ENCODE measurements around the gene ARL13B.

DNA sequence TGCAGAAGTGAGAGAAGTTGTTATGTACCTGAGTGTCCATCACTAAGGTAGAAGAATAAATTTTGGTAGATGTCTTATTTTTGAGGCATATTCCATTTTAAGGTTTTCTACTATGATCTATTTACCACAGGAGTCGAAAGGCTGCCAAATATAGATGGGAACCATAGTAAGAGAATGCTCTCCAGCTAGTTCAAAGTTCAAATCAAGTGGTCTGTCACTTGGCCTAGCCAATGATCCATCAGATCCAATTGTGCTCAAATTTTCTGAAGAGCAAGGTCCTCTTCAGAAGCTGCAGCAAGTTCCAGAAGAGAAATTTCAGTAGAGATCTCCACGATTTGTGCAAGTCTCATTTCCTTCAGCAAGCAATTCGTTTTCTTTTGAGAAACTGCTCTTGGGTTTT, 17.2 kb upstream of the ARL13B start:
- no peak for TF ChIP-seq EZH2 (IDR thresholded peaks at IDR 0.05; ENCODE audit: low read depth, low read length, severe bottlenecking)
- TF ChIP-seq GTF2F1 (IDR thresholded peaks at IDR 0.05; ENCODE audit: borderline replicate concordance, low read depth, low read length), result no peak
- TF ChIP-seq RFX5 (IDR thresholded peaks at IDR 0.05; ENCODE audit: borderline replicate concordance, low read depth, low read length), result no peak
- TF ChIP-seq ATF2 (IDR thresholded peaks at IDR 0.05; ENCODE audit: low read length), result no peak
- TF ChIP-seq, protein P1, sequence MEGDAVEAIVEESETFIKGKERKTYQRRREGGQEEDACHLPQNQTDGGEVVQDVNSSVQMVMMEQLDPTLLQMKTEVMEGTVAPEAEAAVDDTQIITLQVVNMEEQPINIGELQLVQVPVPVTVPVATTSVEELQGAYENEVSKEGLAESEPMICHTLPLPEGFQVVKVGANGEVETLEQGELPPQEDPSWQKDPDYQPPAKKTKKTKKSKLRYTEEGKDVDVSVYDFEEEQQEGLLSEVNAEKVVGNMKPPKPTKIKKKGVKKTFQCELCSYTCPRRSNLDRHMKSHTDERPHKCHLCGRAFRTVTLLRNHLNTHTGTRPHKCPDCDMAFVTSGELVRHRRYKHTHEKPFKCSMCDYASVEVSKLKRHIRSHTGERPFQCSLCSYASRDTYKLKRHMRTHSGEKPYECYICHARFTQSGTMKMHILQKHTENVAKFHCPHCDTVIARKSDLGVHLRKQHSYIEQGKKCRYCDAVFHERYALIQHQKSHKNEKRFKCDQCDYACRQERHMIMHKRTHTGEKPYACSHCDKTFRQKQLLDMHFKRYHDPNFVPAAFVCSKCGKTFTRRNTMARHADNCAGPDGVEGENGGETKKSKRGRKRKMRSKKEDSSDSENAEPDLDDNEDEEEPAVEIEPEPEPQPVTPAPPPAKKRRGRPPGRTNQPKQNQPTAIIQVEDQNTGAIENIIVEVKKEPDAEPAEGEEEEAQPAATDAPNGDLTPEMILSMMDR (IDR thresholded peaks at IDR 0.05; ENCODE audit: control extremely low read depth in 1 of 3, insufficient read depth in 1 of 3, low read depth in 1 of 3, low read length in 3 of 3), result no peak
- TF ChIP-seq JUN (IDR thresholded peaks at IDR 0.05; ENCODE audit: low read depth, low read length), result no peak
